DMS79 (cell line): ENCODE results near the gene SCFD2.
A peak's percentile ranks its signal among the peaks of the same experiment; 100 is the strongest.

Experiments used
- DNase-seq: peaks from one replicate; lab custom pipeline; 2025; lab: John Stamatoyannopoulos, UW

Gene SCFD2

DNA sequence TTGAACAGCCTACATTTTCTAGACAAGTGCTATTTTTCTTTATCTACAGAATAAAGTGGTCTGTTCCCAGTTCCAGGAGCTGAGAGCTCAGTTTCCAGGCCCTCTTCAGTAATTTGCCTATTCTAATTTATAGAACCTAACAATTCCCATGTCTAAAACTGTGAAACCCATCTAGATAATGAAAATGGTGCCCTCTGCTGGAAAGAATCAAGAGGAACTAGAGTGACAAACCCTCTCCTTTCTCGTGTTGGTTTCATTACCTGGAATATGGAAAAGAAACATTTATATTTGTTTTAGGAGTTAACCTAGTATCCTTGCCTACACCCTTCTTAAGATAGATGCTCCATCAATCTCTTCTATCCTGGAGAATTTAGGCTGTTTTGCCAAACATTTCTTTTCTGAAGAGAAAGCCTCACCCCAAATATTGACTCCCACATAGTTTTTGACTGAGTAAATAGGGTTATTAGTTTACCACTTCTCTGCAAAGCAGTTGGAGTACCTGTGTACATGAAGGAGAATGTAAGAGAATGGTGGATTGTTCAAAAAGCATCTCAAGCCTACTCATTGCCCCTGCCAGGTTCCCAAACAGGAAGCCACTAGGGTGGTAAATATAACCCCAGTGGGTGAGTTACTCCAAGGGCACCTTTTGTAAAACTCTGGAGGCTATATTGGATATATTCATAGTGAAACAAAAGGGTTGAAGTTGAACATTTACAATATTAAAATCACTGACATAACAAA is 382.1 kb downstream of the SCFD2 start:
- DNase-seq = peak; percentile 34

DNA sequence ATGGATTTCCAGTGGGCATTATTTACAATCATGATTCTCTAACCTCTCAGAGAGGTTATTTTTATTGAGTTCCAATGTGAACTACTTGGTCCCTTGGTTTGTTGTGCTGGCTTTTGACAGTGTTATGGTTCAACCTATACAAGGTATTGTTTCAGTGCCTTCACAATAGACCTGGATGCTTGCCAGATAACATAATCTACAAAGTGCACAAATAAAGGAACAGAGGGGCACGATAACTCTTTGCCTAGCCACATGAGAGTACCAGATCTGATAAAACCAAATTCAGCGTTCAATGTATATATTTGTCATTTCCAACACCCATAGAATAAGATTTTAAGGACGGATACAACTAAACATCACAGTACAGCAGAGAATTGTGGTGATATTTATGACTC is 382.9 kb downstream of the SCFD2 start:
- DNase-seq = no peak

DNA sequence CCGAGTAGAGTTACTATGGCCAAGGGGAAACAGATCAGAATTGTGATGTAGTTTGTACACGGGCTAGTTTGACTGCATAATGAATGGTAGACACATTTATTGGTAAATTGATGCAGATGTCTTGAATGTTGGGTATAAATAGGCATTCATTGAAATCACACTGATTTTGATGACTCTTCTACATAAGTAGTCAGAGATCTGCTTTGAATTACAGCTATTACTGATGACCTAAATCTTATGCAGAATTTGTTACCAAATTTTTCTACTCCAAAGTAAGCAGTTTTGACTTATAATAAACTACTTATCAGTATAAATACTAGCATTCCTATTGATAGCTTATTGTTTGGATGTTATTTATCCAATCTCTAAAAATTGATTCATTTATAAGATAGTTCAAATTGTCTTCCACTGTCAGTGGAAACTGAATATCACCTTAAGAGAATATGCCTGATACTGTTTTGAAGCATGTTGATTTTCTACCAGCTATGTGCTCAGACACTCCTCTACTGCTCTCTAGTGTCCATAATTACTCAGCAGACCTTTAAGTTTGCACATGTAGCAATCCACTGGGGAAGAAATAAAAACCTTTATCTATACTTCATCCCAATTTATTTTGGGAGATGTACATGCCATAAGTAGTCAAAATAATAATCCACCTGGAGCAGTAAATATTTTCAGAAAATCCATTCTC is 383.5 kb downstream of the SCFD2 start:
- DNase-seq = peak; percentile 47

DNA sequence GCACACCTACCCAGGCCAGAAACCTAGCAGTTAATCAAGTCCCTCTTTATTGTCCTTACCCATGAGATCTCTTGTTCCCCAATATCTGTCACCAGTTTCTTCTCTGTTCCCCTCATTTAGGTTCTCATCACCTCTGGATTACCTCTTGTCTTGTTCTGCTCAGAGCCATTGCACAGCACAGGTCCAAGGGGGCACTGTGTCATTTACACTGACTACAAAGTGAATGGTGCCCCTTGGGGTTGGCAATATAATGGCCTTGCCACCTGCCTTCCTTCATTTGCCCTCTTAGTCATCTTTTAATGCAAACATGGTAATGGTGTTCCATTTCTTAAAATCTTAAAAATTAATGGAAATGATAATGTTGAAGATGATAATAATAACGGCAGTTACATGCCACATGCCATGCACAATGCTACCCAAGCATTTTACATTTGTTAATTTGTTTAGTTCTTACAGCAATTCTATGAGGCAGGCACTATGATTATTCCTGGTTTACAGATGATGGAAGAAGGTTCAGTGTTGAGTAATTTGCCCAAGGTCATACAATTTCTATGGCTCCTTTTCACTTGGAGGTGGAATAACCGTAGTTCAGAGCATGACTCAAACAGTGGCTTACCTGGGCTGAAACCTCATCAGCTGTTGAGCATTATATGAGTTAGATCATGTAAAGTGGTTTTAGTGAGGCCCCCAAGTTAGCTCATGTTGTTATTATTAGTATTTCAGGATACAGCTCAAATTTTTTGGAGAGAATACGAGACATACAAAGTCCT is 385.9 kb downstream of the SCFD2 start:
- no peak for DNase-seq

DNA sequence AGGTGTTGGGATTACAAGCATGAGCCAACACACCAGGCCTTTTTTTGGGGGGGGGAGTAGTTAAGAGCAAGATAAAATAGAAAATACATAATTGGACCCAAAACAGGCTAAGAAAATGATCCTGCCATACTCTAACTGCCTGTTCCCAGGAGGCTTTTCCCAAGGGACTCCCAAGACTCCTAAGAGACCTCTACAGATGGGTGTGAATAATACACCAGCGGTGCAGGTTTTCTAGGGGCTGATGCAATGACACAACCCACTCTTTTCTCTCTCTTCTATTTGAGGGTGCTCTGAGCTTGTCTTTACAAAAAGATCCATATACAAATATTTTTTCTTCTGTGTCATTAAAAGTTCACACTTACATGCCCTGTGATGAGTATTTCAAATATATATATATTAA is 386.8 kb downstream of the SCFD2 start:
- no peak for DNase-seq

DNA sequence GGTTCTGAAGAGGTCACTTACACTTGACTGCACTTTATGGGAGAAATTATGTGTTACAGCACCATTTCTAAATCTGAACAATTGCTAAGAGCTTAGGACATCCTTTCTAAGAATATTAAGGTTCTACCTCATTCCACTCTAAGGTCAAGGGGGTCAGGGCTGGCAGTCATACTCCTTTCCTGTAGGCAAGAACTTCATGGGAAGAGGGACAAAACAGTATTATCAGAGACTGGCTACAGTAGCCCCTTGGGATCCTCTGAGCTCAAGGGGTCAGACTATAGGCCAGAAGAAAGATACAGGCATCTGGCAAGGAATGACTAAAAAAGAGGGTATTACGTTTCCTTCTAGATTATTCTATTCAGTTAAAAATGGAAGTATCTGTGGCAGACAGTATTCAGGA is 388.6 kb downstream of the SCFD2 start:
- no peak for DNase-seq

DNA sequence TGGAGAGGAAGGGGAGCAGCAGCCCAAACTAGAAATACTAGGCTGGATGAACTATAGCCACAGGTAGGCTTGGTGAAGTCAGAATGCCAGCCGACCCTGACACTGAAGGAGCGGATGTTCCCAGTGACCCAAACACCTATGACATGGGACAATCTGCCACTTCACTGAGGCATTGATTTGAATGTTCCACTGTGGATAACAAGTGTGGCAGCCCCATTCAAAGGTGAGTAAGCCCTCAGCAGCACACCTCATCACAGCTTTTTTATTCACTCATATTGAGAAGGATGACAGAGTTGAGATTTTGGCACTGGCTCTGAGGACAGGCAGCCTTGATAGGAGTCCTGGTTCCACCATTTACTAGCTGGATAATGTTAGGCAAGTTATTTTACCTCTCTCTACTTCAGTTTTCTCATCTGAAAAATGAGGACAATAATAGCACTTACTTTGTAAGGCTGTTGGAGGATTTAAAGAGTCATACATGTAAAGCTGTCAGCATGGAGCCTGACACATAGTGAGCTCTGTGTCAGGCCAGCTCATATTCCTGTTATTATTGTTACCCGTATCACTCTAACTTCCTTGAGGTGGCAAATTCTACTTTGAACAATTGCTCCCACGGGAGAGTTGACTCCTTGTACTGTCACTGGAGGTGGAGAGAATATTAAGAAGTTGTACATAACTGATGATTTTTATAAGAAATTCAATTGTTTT is 389.2 kb downstream of the SCFD2 start:
- no peak for DNase-seq

DNA sequence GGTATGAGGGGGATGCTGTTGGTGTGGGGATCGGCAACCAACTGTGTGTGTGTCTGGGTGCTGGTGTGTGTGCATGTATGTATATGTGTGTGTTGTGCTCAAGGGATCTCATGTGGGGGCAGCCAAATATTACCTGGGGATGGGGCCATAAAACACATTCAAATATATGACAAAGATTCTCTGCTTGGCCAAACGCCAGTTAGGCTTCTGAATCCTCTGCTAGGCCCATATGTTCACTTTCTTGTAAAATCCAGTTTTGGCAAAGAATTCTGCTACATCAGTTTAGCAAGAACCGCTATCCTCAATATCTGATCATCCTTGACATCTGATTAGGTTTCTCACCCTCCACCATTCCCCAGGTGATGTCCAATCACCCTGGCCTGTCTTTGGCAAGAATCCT is 397.2 kb downstream of the SCFD2 start:
- no peak for DNase-seq

DNA sequence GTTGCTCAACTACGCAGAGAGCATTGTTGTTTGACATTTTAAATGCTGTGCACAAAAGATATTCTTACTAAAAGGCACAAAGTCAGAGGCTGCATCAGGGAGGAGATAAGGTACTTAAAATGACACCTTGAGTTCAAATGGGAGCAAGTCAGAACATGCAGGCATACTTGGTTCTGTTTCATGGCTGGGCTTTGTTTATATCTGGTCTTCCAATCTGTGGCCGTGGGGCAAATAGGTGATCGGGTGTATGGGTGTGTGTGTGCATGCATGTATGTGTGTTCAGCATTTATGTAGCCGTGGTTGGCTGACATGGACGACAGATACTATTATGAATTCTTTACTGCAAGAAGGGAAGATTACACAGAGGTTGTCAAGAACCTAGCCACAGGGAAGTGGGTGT is 397.6 kb downstream of the SCFD2 start:
- DNase-seq = no peak

DNA sequence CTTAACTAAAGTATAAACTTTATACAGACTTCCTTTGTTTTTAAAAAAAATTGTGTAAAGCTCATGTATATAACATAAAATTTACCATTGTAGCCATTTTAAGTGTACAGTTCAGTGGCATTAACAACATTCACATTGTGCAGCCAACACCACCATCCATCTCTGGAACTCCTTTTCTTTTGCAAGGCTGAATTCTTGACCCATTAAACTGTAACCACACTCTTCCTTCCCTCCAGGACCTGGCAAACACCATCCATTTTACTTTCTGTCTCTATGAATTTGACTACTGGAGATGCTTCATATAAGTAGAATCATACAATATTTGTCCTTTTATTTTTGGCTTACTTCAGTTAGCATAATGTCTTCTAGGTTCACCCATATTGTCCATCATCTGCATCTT is 399.1 kb downstream of the SCFD2 start:
- no peak for DNase-seq

DNA sequence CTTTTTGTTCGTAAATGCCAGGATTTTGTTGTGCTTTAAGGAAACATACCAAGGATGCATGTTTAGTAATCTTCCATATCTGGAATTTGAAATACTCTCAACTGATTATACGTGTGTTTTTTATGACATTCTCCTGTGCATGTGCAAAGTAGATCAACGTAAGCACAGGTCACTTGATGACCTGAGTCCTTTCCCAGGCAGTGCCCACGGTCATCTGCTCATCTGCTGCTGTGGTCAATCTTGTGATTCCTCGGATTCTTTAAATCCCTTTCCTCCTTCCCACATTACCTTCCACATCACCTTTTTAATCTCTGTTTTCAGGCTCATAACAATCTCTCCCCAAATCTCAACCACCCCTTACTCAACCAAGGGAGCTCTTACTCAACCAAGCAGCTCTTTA is 399.7 kb downstream of the SCFD2 start:
- no peak for DNase-seq

DNA sequence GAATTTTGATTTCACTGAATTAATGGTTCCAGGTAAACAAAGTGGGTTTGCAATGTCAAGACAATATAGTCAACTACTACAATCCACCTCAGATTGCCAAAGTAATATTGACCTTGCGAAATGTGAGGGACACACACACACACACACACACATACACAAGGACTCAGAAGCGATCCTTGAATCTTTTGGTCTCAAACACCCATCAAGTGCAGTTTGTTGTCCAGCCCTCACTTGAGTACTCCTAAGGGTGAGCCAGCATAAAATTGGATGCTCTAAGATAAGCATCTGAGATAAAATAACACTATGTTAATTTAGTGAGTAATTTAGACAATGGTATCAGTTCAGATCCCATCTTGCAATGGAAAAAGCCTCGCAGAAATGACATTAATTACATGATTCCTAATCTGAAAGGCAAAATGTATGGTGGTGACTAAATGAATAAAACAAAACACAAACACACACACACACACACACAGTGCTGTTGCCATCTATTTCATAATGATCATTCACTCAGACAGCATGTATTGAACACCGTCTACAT is 401.2 kb downstream of the SCFD2 start:
- DNase-seq = no peak

DNA sequence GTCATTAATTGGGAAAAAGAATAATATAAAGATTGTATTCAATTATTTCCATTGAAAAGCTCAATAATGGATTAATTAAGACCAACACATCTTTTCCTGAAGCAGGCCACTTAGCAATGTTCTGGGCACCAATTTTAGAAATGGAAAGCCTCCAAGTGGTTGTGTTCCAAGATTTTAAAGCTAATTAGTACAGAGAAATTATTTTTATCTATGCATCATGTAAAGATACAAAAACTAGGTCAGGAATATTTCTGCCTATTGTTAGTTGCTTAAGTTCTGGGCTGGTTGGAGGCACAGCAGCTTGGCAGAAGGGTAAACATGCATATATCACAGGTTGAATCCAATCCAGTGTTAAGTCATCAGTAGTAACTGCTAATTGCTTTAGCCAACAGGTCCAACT is 401.9 kb downstream of the SCFD2 start:
- DNase-seq = no peak

DNA sequence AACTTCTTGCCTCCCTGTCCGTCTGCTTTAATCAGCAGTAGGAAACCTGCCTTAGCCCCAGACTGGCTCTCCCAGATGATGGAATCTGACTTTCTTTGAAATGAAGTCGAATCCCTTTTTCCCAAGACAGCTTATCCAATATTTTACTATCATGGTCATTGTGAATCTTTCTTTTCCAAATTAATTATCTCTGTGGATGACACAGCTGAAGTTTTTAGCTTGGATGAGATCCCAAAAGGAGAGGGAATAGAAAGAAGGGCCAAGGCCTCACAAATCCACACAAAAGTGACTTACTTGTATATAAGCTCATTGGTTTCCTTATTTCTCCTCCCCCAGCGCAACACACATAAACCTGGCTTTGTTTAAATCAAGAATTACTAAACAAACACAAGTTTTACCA is 403.1 kb downstream of the SCFD2 start:
- DNase-seq = no peak

DNA sequence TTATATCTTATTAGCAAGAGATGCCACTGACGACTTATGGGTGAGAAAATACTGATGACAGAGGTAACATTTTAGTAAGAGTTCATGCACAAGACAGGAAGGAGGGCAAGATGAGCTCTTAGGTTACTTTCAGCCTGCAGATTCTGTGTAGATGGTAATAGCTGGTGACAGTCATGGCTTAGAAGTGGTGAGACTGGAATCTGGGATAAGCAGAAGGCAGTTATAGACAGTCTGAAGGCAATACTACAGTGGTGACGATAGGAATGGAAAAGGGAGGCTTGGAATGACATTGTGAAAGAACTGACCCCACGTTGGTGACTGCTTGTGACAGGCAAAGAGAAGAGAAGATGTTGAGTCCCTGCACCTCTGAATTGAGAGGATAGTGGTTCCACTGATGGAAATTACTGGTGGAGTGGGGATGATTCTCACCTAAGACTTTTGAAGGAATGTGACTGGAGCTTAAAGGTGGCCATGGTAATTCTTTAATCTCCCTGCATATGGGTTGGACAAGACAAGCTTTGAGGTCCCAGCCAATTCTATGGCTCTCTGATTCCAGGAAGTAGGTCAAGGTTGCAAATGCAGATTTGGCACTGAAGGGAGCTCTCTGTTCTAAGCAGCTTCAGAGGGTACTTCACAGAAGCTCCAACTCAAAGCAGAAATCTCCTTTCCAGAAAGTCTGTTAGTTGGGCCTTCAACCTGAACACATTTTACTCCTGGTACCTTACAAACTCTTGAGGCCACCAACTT is 404.0 kb downstream of the SCFD2 start:
- no peak for DNase-seq

DNA sequence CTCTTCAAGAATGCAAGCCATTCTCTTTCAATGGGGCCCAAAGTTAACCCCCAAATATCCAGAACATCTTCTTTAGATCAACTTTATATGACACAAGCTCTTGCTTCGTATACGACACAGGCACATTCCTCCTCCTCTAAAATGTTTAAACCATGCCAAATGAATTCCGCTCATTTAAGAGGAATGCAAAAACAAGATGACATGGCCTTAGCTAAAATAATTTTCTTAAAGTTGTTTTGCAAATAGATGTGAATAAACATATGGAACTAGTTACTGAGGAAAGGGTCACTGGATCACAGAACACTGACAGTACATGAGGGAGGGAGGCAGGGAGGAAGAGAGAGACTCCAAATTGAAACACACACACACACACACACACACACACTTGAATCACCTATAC is 406.3 kb downstream of the SCFD2 start:
- no peak for DNase-seq

DNA sequence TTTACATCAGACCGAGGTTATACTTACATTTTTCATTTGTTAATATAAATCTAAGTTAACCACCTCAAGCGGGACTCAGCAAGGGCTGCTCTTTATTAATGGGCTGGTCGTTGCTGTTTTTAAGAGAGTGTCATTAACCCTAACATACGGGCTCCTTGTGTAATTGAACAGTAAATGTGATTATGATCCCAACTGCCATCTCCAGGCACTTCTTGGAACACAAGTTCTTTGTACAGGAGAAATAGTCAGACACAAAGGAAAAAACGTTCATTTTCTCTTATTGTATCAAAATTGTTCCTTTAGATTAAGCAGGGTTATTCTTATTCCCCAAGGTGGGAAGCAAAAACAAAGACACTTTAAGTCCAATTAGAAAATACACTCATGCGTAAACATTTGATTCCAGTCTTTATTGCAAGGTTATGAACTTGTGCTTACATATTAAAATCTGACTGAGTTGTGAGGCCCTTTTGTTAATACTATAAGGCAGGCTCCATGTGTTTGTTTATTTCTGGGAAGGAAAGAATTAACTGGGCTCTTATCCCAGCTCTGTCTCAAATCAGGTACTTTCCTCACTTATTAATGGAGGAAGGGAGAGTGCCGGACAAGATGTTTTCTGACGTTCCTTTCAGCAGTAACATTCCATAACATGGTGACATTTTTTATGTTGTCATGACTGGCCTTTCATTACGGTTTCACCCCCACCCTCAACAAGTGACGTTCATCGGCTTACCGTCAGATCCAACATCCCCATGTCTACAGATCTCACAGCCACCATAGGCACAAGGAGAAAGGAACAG is 407.8 kb downstream of the SCFD2 start:
- peak; percentile 37 for DNase-seq

DNA sequence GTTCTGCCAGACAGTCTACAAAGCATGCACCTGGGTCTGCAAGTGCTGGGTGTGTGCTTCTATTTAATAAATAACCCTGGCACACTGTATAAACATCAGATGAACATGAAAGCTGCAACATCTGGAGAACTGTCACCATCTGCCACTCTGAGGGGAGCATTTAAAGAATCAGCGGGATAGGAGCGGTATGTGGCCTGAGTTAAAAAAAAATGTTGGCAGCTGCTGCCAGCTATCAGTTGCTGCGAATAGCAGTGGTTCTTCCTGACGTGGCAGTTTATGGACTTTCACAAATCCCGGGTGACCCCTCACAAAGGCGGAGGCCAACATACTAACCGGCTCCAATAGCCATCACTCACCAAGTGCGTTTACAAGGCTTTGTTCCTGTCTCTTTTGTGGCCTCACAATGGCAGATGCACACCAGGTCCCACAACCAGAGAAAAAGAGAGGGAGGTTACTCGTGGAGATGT is 408.6 kb downstream of the SCFD2 start:
- DNase-seq = peak; percentile 58

DNA sequence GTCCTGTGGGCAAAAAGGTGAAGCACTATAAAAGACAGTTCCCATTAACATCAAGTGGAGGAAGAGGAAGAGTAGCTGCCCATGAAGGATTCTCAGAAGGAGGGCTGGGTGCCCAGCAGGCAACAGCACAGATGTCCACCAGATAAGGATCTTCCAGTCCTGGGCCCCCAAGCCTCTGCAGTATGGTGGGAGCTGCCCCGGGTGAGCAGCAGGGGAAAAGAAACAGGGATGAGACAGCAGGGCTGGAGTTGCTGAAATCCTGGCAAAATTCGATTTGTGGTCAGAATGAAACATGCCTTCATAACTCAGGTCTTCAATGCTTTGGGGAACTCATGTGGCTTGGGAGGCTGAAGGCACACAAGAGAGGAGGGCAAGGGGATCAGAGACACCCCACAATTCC is 409.2 kb downstream of the SCFD2 start:
- DNase-seq = no peak

DNA sequence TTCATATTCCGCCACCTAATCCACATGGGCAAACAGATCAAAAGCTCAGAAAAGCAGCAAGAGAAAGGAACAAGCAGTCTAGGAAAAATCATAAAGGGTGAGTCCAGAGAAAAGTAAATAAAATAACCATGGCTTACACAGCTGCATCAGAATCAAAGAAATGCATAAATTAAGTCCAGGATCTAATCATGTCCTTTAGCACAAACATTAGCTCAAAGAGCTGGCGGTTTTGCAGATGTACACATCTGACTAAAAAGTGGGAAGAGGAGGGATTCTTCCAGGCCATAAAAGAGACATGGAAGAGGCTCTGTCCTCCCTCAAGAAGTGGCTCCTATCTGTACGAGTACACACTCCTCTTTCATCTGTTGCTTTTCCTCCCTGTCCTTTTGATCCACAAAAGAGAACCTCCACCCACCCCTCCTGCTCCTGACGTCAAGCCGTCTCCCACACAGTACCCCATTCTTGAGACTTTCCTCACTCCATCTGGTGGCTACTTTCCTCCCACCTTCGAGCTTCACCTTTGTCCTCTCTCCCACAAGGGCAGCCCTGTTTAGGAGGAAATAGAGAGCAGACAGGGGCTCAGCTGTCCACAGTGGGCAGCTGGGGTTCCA is 411.2 kb downstream of the SCFD2 start:
- no peak for DNase-seq
